Stimulated activated CD4-positive, alpha-beta T cell treated with anti-CD3 and anti-CD28 coated beads, Interleukin-4, amount 100 ng/mL, for 1 hour (primary cell): ENCODE data around the gene TNFRSF8.

Source experiments
- DNase-seq: peaks from one replicate; pipeline ENCODE4 v3.0.0-alpha.2; 2020

Gene TNFRSF8

DNA sequence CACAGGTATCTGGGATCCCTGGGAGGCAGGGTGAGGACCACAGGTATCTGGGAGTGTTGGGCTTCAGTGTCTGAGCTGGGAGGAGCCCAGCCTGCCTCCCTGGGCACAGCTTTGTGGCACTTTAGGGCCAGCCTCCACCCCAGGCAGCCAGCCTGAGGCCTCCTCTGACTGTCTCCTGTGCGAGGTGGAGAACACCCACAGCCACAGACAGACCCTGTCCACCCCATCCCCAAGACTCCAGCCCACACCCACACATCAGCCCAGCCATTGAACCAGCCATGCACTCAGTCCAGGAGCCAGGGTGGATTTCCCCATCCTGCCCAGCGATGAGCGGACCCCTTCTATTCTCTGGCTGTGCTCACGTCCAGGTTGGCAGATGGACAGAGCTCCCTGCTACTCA, 81.9 kb downstream of the TNFRSF8 start:
- no peak for DNase-seq

- DNase-seq, result no peak
These were observed 82.7 kb downstream of the TNFRSF8 start for GRCh38 chr1:12145616-12146342.

- no peak for DNase-seq
These were observed 83.4 kb downstream of the TNFRSF8 start for GRCh38 chr1:12146343-12147112.

- DNase-seq, result no peak
These were observed 84.1 kb downstream of the TNFRSF8 start for GRCh38 chr1:12147201-12147701.

- DNase-seq, result no peak
These were observed 85.3 kb downstream of the TNFRSF8 start for GRCh38 chr1:12148160-12148957.

DNA sequence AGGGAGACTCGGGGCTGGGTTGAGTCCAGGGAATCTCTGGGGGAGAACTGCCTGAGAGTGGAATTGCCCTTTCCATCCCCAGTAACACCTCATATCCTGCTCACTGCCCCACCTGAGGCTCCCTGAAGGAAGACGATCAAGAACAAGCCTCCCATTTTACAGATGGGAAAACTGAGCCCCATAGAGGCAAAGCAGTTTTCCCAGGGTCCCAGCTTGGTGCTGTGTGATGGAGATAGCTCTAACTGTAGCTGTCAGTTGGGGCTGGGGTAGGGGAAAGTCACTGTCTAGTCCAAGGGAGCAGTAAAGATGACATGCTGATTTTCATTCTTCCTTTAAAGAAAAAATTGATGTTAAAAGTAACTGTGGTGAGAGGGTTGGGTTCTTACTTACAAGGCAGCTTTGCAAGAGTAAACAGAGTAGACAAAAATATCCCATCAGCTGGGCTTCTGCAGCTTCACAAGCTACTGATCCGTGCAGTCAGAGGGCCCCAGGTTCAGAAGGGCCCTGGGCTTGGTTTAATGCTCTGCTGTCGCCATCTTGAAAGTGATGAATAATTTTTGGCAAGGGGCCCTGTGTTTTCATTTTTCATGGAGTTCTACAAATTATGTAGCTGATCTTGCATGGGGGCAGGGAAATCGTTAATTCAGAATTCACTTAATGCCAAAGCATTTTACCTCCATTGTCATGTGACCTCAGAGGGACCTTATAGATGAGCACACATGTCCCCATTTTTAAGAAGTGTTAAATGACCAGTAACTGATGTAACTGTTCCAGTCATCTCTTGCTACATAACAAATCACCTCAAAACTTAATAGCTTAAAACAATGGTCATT, 86.1 kb downstream of the TNFRSF8 start:
- DNase-seq, result no peak

DNA sequence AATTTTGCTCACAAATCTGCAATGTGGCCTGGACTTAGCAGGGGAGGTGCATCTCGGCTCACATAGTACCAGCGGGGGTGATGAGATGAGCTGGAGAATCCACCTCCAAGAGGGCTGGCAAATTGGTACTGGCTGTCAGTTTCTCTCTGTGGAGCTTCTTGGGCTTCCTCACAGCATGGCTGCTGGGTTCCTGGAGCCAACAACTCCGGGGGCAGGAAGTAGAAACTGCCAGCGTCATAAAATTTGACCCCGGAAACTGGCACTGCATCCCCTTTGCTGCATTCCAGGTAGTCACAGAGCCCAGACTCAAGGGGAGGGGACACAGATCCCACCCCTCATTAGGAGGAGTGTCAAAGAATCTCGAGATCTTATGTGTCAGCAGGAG, 86.7 kb downstream of the TNFRSF8 start:
- no peak for DNase-seq

- DNase-seq, result no peak
These were observed 87.5 kb downstream of the TNFRSF8 start for GRCh38 chr1:12150456-12151200.

GRCh38 chr1:12151465-12151864, 88.4 kb downstream of the TNFRSF8 start:
- no peak for DNase-seq

DNA sequence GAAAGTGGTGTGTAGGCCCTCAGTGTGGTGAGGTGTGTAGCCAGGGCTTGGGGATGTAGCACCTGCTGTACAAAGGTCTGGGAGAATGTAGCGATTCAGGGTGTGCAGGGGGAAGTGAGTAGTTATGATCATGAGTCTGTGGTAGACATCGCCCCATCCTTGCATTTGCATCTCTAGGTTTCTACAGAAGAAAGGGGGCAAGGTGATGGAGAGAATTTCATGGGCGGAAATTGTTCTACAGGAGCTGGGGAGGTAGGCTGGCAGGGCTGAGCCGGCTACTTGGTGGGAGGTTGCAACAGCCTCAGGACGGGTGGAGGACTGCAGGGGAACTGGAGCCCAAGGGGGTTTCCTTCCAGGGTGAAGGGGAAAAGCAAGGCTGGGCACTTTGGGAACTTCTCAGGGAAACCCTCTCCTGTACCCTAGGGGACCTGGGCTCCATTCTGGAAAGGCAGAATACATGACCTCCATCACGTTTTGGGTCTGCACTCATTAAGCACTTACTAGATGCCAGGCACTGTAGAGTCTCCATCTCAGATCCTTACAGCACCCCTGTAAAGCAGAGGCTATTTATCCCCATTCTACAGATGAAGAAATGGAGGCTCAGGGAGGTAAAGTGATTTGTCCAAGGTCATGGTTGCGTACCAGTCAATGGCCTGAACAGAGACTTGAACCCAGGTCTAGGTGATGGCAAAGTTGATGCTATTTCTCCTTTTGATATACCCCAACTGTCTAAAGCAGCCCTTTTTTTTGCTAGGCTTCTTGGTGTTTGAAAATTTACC, 89.2 kb downstream of the TNFRSF8 start:
- DNase-seq, result no peak

DNA sequence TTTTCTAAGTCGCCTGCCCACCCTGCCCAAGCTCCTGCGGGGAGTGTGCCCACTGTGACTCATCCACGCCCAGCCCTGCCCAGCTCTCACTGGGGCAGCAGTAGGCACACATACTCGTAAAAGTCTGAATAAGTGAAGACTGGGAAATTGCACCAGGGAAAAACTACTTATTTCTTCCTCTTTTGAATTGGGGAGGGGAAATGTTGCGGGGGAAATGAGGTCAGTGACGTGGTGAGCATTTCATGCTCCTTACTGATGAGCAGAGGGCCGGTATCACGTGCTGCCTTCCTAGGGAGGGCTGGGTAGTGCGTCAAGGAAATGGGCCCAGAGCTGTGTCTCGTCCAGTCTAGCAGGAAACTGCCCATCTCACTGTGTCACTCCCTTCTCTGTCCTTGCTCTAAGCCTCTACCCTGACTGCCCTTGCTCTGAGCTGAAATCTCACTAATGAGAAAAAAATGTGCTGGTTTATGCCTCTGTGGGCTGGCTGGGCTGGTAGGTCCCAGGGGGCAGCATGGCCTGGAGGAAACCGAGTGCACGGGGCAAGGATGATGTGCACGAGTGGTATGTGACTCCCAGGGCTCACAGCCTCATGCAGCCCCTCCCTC, 90.2 kb downstream of the TNFRSF8 start:
- no peak for DNase-seq

GRCh38 chr1:12155328-12155727, 92.2 kb downstream of the TNFRSF8 start:
- DNase-seq, result no peak

- DNase-seq, result no peak
These were observed 94.5 kb downstream of the TNFRSF8 start for GRCh38 chr1:12157366-12158231.

DNA sequence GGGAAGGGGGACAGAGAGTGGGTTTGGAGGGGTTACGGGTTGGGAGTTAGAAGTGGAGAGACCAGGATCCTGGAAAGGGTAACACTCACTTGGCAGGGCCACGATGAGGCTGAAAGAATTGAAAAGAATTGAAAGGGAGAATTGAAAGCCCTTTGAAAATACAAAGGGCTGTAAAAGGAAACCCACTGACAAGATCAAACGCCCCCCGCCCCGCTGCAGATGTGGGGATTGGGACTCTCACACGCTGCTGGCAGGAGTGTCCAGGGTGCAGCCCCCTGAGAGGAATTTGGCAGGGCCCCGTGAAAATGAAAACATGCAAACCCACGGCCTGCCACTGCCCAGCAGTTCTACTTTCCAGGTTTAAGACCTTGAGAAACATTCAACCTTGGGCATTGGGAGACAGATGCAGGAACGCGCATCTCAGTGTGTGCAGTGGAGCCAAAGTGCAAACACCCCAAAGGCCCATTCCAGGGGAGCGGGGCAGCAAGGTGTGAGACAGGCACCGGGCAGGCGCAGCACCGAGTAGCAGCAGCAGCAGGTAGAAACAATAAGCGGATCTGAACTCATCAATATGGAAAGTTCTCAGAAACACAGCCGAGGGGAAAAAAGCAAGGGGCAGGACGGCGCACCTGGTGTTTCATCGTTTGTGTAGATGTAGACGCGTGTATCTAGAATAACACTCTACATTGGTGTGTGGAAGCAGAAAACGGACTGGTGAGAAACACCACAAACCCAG, 95.4 kb downstream of the TNFRSF8 start:
- DNase-seq, result no peak

DNA sequence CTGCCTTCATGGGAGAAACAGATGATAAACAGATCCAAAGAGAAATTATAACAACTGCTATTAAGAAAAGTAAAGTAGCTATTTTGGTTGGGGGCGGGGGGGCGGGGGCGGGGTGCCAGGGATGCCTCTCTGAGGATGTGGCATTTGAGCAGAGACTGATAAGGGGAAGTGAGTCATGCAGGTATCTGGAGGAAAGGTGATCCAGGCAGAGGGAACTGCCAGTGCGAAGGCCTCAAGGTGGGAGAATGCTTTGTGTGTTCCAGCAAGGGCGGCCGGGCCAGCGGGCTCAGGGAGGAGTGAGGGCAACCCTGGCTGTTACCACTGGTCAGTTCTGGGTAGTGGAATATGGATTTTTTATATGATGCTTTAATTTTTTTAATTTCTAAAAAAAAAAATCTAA, 96.7 kb downstream of the TNFRSF8 start:
- DNase-seq, result peak; percentile 35

DNA sequence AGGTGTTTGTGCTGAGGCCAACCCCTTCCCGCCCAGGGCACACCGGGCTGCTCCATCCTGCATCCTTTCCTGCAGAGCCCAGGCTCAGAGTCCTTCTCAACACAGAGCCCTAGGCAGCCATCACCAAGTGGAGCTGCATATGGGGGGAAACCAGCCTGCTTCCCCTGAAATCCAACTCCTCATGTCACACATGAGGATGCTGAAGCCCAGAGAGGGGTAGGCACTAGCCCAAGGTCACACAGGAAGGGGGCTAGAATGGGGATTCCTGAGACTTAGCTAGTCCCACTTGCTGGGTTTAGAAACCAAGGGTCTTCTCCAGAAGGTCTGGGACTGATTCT, 98.2 kb downstream of the TNFRSF8 start:
- DNase-seq, result no peak

- DNase-seq, result peak; percentile 63
These were observed 98.8 kb downstream of the TNFRSF8 start for GRCh38 chr1:12161662-12162458.
